HepG2 (cell line): ENCODE results near the gene SRRM2. TPM values are rescaled to one million over a fixed set of nuclear protein-coding genes. Genes with fewer than 3 reads are reported as not detected.

ENCODE experiments used
- ATAC-seq: fragments of 200-7000 bp; cut with Tn5 transposase; 3 replicates; pipeline ENCODE4 v1.9.1; 2020; ENCODE audit warnings: mild to moderate bottlenecking, moderate library complexity
- BruUV-seq: library from RNA; stranded (reverse); fragments of 400-500 nt; replicated peaks from 2 replicates; lab custom pipeline; 2021; lab: Mats Ljungman, UMichigan
- CTCF ChIA-PET: fragments of 300-600 bp; formaldehyde crosslinking; extraction: SDS; loops from one replicate; lab custom pipeline; 2021; ENCODE audit warnings: low total read pairs, inconsistent platforms, low intra/inter-chr PET ratio; lab: Yijun Ruan, JAX
- POLR2A ChIA-PET: fragments of 350-600 bp; sonication (Branson Sonifier 250); formaldehyde crosslinking; loops from one replicate; lab custom pipeline; 2020; ENCODE audit warnings: antibody characterized with exemption, inconsistent platforms; lab: Yijun Ruan, JAX
- DNase-seq: peaks from one replicate; pipeline ENCODE4 v3.0.0-alpha.2; 2015; ENCODE audit warnings: low spot score
- FAIRE-seq: peaks from 3 replicates; lab custom pipeline; 2011; peaks lifted over from hg19 to GRCh38; lab: Jason Lieb, UNC
- H2AFZ ChIP-seq: one replicate; pipeline ENCODE4 v1.6.1; 2011; ENCODE audit warnings: low read length, inconsistent platforms
- H3K27ac ChIP-seq: fragments of 300-600 bp; 3 replicates; pipeline ENCODE4 v1.8.0; 2011; ENCODE audit warnings: mixed run types, mild to moderate bottlenecking, mixed read lengths, low read length, inconsistent platforms; ENCODE audit not compliant: insufficient read depth; ENCODE audit errors: extremely low read length
- H3K27me3 ChIP-seq, 2 experiments: fragments of 200-600 bp in 1 of 2; 2 replicates in 1 of 2; 3 replicates in 1 of 2; pipeline versions ENCODE4 v1.6.0 to v1.8.0; 2011; ENCODE audit warnings: low read length in 2 of 2, mild to moderate bottlenecking in 2 of 2, moderate library complexity in 2 of 2, inconsistent platforms in 1 of 2; ENCODE audit not compliant: insufficient read depth in 2 of 2, control insufficient read depth in 1 of 2
- H3K36me3 ChIP-seq, 2 experiments: fragments of 200-600 bp in 1 of 2; replicated peaks in 1 of 2; 2 replicates in 1 of 2; 3 replicates in 1 of 2; pipeline versions ENCODE4 v1.5.1 to v1.8.0; 2011; ENCODE audit warnings: low read length in 2 of 2, inconsistent platforms in 1 of 2; ENCODE audit not compliant: insufficient read depth in 2 of 2, control insufficient read depth in 1 of 2
- H3K4me1 ChIP-seq: 2 replicates; pipeline ENCODE4 v1.5.1; 2012; ENCODE audit warnings: low read length, inconsistent platforms; ENCODE audit not compliant: insufficient read depth
- H3K4me2 ChIP-seq: 2 replicates; pipeline ENCODE4 v1.6.0; 2011; ENCODE audit warnings: low read depth, low read length, inconsistent platforms
- H3K4me3 ChIP-seq, 3 experiments: fragments of 200-600 bp in 1 of 3; sonication (generic), shearing (Covaris generic) in 1 of 3; replicated peaks in 1 of 3; 2 replicates each; pipeline ENCODE4 v1.5.1; 2011 to 2016; ENCODE audit warnings: low read length in 3 of 3, inconsistent platforms in 2 of 3, low read depth in 2 of 3, mild to moderate bottlenecking in 2 of 3, control low read depth in 1 of 3, mixed read lengths in 1 of 3; ENCODE audit not compliant: insufficient read depth in 1 of 3
- H3K79me2 ChIP-seq: one replicate; pipeline ENCODE4 v1.6.1; 2011; ENCODE audit warnings: low read length, inconsistent platforms; ENCODE audit not compliant: insufficient read depth
- H3K9ac ChIP-seq: 2 replicates; pipeline ENCODE4 v1.6.0; 2011; ENCODE audit warnings: mild to moderate bottlenecking, low read depth, low read length, inconsistent platforms; ENCODE audit not compliant: insufficient read depth
- H3K9me3 ChIP-seq: 2 replicates; pipeline ENCODE4 v1.5.1; 2012; ENCODE audit warnings: mild to moderate bottlenecking, low read length
- H4K20me1 ChIP-seq: 2 replicates; pipeline ENCODE4 v1.6.0; 2011; ENCODE audit warnings: inconsistent platforms, mild to moderate bottlenecking, low read length, moderate library complexity; ENCODE audit not compliant: insufficient read depth
- CSRNP2 ChIP-seq: sonication (generic); formaldehyde crosslinking; conservative IDR thresholded peaks from 2 replicates; pipeline ENCODE4 v1.8.0; 2022; ENCODE audit warnings: low read depth, missing genetic modification reagents
- E2F1 ChIP-seq: sonication (generic); formaldehyde crosslinking; IDR thresholded peaks from 2 replicates; pipeline ENCODE4 v1.5.0; 2020; ENCODE audit warnings: missing genetic modification reagents
- RBM22 ChIP-seq: fragments of 200-400 bp; formaldehyde crosslinking; optimal IDR thresholded peaks from 2 replicates; pipeline ENCODE3; 2017; ENCODE audit warnings: mild to moderate bottlenecking, low read length, moderate library complexity
- ZBED4 ChIP-seq: sonication (generic); formaldehyde crosslinking; IDR thresholded peaks from 2 replicates; pipeline ENCODE4 v1.4.0; 2020; ENCODE audit warnings: missing genetic modification reagents, borderline replicate concordance
- ZNF20 ChIP-seq: sonication (generic); formaldehyde crosslinking; IDR thresholded peaks from 2 replicates; pipeline ENCODE4 v1.4.0; 2020; ENCODE audit warnings: mild to moderate bottlenecking, moderate library complexity, missing genetic modification reagents
- ZNF260 ChIP-seq: sonication (generic); formaldehyde crosslinking; IDR thresholded peaks from 2 replicates; pipeline ENCODE4 v1.4.0; 2020; ENCODE audit warnings: missing genetic modification reagents, low read depth, mild to moderate bottlenecking, borderline replicate concordance
- WGBS: methylation state at CpG from one replicate; pipeline ENCODE4 v1.1.6; 2017; ENCODE audit warnings: low lambda C conversion rate; 5-methylcytosine and 5-hydroxymethylcytosine counted together
- in situ Hi-C: cut with HindIII; loops from 2 replicates; pipeline ENCODE4 v1.10.0; 2017; ENCODE audit warnings: low pct_unique_long_range_greater_than_20kb; ENCODE audit not compliant: extremely low pct_ligation_motif_present
- intact Hi-C: fragments of 100-400 bp; cut with micrococcal nuclease; formaldehyde crosslinking; loops from one replicate; pipeline ENCODE4 v1.10.0; 2022; ENCODE audit not compliant: unreplicated experiment
- polyA plus RNA-seq, 8 experiments: library from polyadenylated mRNA; depleted of rRNA in 3 of 8; stranded (reverse) in 7 of 8; unstranded in 1 of 8; fragments of >200 nt; fragmentation: Illumina TruSeq in 4 of 8; extraction: Trizol in 4 of 8; gene quantifications; 2 replicates each; pipeline versions ENCODE4 v1.2.1 to v1.2.3, GENCODE V29; 2011 to 2016; ENCODE audit warnings: low read depth in 4 of 8, missing spikeins in 1 of 8, mixed read lengths in 1 of 8; ENCODE audit not compliant: insufficient read depth in 1 of 8
- total RNA-seq, 5 experiments: library from RNA; depleted of rRNA; stranded (reverse); fragments of >200 nt; fragmentation: Illumina TruSeq; extraction: Trizol; gene quantifications; 2 replicates each; pipeline ENCODE4 v1.2.3, GENCODE V29; 2016; ENCODE audit warnings: low read depth in 1 of 5

Gene SRRM2
- total and polyA plus RNA-seq, 2 of the 13 experiments (the other 11 are each of a cell fraction or from before 2014, with no cell fraction given): 50.4 to 112 TPM

- no peak for FAIRE-seq
- intact Hi-C loops: no loop called here
- in situ Hi-C loops: no loop called here
- Histone ChIP-seq H3K9ac (no peak overlapping the region), H3K4me3 (no peak overlapping the region), H2AFZ (no peak overlapping the region), H3K36me3 (no peaks in the 10 kb centered on the region), H3K9me3 (no peaks in the 10 kb centered on the region), H3K79me2 (no peaks in the 10 kb centered on the region), H3K4me2 (no peak overlapping the region), H3K4me1 (peaks cover 58% of the 10 kb centered on the region), H4K20me1 (no peaks in the 10 kb centered on the region), H3K27ac (no peak overlapping the region), H3K27me3 (no peaks in the 10 kb centered on the region; a peak in 2 of 5 replicates)
- WGBS: 60% methylated on average over 10 of the region's 10 CpGs
- BruUV-seq: no TSS peak
- DNase-seq: no peak
- ChIA-PET CTCF (no interaction called here), POLR2A (no interaction called here)
- no peak for ATAC-seq
- TF ChIP-seq ZNF260 (CRISPR knock-in tag): no peak
Measured at GRCh38 chr16:2734844-2735515, 17.5 kb upstream of the SRRM2 start.

GRCh38 chr16:2736476-2737237, 15.8 kb upstream of the SRRM2 start:
- POLR2A ChIA-PET: interaction anchor here (4.4 kb wide), 1 partner anchor 16 kb away, joined by 43 read pairs; the partner anchor contains the start of gene SRRM2
- Histone ChIP-seq H4K20me1 (no peaks in the 10 kb centered on the region), H3K9me3 (no peaks in the 10 kb centered on the region), H3K79me2 (no peaks in the 10 kb centered on the region), H3K4me2 (no peak overlapping the region), H3K9ac (no peak overlapping the region), H3K36me3 (no peaks in the 10 kb centered on the region), H3K27ac (no peak overlapping the region), H3K4me1 (peaks cover 49% of the 10 kb centered on the region), H2AFZ (no peak overlapping the region), H3K4me3 (no peak overlapping the region), H3K27me3 (no peaks in the 10 kb centered on the region; a peak in 2 of 5 replicates)
- ATAC-seq (no peak), DNase-seq (no peak), FAIRE-seq (no peak)
- 70% methylated on average over 8 of the region's 11 CpGs for WGBS
- no peak for TF ChIP-seq CSRNP2 (CRISPR knock-in tag)
- TF ChIP-seq ZNF20: no peak
- no peak for TF ChIP-seq RBM22
- TF ChIP-seq E2F1 (CRISPR knock-in tag): no peak
- no peak for TF ChIP-seq ZBED4 (CRISPR knock-in tag)
- no TSS peak for BruUV-seq
- in situ Hi-C loops: no loop called here
- intact Hi-C loops: no loop called here
- CTCF ChIA-PET: no interaction called here
